Measurements from ENCODE around the gene PRAME. TPM values are rescaled to one million over a fixed set of nuclear protein-coding genes. Genes with fewer than 3 reads are reported as not detected.

PRAME gene
- total RNA-seq, 1 donor from 2014 or later: not detected

GRCh38 chr22:22554587-22555284 is 4.3 kb downstream of the PRAME start:
- no peaks in the 10 kb centered on the region for H3K4me1 Mint-ChIP-seq (ENCODE audit: unreplicated experiment)
- TF ChIP-seq CTCF (IDR thresholded peaks at IDR 0.05): no peak
- H3K27ac Mint-ChIP-seq (ENCODE audit: unreplicated experiment): no peak overlapping the region
- no peaks in the 10 kb centered on the region for H3K36me3 Mint-ChIP-seq (ENCODE audit: unreplicated experiment)
- no peak overlapping the region for H3K4me3 Mint-ChIP-seq (ENCODE audit: unreplicated experiment)
- no peak for DNase-seq (ENCODE audit: extremely low spot score, unreplicated experiment)
- H3K9me3 Mint-ChIP-seq (ENCODE audit: unreplicated experiment): no peaks in the 10 kb centered on the region
- peaks cover 17% of the 10 kb centered on the region for H3K27me3 Mint-ChIP-seq (ENCODE audit: unreplicated experiment)

GRCh38 chr22:22553735-22554586 is 5.1 kb downstream of the PRAME start:
- TF ChIP-seq CTCF (IDR thresholded peaks at IDR 0.05): no peak
- no peaks in the 10 kb centered on the region for H3K36me3 Mint-ChIP-seq (ENCODE audit: unreplicated experiment)
- no peak overlapping the region for H3K27ac Mint-ChIP-seq (ENCODE audit: unreplicated experiment)
- H3K4me3 Mint-ChIP-seq (ENCODE audit: unreplicated experiment): no peak overlapping the region
- no peaks in the 10 kb centered on the region for H3K4me1 Mint-ChIP-seq (ENCODE audit: unreplicated experiment)
- H3K9me3 Mint-ChIP-seq (ENCODE audit: unreplicated experiment): no peaks in the 10 kb centered on the region
- no peak for DNase-seq (ENCODE audit: extremely low spot score, unreplicated experiment)
- peaks cover 18% of the 10 kb centered on the region for H3K27me3 Mint-ChIP-seq (ENCODE audit: unreplicated experiment)

DNA sequence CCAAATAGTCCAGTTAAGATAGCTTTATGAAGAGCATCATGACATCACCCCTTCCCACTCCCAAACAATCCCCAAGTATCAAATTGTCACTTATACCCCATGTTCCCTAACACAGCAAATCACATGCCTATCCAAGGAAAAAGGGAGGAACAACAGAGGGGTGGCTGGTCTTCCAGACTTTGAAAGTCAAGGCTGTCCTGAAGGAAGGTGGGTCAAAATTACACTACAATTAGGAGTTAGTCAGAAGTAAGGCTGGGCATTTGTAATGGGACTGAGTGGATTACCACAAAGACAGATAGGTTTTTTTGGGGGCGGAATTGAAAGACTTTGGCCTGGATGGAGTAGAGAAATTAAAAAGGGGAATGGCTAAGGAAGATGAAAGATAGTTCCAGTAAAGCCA is 5.9 kb downstream of the PRAME start:
- DNase-seq (ENCODE audit: extremely low spot score, unreplicated experiment): no peak
- H3K9me3 Mint-ChIP-seq (ENCODE audit: unreplicated experiment): no peaks in the 10 kb centered on the region
- TF ChIP-seq CTCF (IDR thresholded peaks at IDR 0.05): no peak
- no peak overlapping the region for H3K4me3 Mint-ChIP-seq (ENCODE audit: unreplicated experiment)
- H3K27me3 Mint-ChIP-seq (ENCODE audit: unreplicated experiment): peaks cover 20% of the 10 kb centered on the region
- H3K36me3 Mint-ChIP-seq (ENCODE audit: unreplicated experiment): no peaks in the 10 kb centered on the region
- H3K4me1 Mint-ChIP-seq (ENCODE audit: unreplicated experiment): no peaks in the 10 kb centered on the region
- no peak overlapping the region for H3K27ac Mint-ChIP-seq (ENCODE audit: unreplicated experiment)

- no peak for DNase-seq (ENCODE audit: extremely low spot score, unreplicated experiment)
- TF ChIP-seq CTCF (IDR thresholded peaks at IDR 0.05): no peak
- Mint-ChIP-seq H3K4me1 (ENCODE audit: unreplicated experiment) (no peaks in the 10 kb centered on the region), H3K36me3 (ENCODE audit: unreplicated experiment) (no peaks in the 10 kb centered on the region), H3K27ac (ENCODE audit: unreplicated experiment) (no peak overlapping the region), H3K4me3 (ENCODE audit: unreplicated experiment) (no peak overlapping the region), H3K27me3 (ENCODE audit: unreplicated experiment) (peaks cover 20% of the 10 kb centered on the region), H3K9me3 (ENCODE audit: unreplicated experiment) (no peaks in the 10 kb centered on the region)
These were observed 6.4 kb downstream of the PRAME start for GRCh38 chr22:22552630-22553029.

DNA sequence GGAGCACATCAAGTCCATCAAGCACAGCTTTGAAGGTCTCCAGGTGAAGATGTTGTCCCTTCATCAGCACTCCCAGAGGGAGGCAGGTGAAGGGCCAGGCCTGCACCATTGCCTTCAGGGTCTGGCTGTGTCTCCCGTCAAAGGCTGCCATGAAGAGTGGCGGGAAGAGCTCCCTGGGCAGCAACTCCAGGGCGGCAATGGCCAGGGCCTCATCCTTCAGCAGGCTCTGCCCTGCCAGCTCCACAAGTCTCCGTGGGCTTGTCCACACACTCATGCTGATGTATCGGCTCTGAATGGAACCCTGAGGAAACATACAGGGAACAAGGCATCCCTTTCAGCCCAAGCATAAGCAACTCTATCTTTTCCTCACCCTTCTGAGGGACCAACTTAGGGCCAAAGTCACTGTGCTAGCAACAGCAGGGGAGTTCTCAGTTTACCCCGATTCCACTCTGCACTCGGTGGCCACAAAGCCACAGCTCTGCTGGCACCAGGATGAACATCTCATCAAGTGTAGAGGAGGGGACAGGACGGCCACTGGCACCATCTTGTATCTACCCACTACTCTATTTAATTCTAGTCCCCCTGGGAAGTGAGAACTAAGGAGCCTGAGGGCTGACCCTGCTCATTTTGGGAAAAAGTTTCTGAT is 8.2 kb downstream of the PRAME start:
- H3K36me3 Mint-ChIP-seq (ENCODE audit: unreplicated experiment): no peaks in the 10 kb centered on the region
- H3K4me1 Mint-ChIP-seq (ENCODE audit: unreplicated experiment): no peaks in the 10 kb centered on the region
- DNase-seq (ENCODE audit: extremely low spot score, unreplicated experiment): no peak
- H3K9me3 Mint-ChIP-seq (ENCODE audit: unreplicated experiment): no peaks in the 10 kb centered on the region
- no peak for TF ChIP-seq CTCF (IDR thresholded peaks at IDR 0.05)
- no peak overlapping the region for H3K4me3 Mint-ChIP-seq (ENCODE audit: unreplicated experiment)
- H3K27me3 Mint-ChIP-seq (ENCODE audit: unreplicated experiment): peaks cover 20% of the 10 kb centered on the region
- H3K27ac Mint-ChIP-seq (ENCODE audit: unreplicated experiment): no peak overlapping the region
